Measurements from ENCODE around the gene KHNYN. TPM values are rescaled to one million over a fixed set of nuclear protein-coding genes. Genes with fewer than 3 reads are reported as not detected.

Gene KHNYN
- total RNA-seq, 1 experiment from 2014 or later, result 33.2 TPM

DNA sequence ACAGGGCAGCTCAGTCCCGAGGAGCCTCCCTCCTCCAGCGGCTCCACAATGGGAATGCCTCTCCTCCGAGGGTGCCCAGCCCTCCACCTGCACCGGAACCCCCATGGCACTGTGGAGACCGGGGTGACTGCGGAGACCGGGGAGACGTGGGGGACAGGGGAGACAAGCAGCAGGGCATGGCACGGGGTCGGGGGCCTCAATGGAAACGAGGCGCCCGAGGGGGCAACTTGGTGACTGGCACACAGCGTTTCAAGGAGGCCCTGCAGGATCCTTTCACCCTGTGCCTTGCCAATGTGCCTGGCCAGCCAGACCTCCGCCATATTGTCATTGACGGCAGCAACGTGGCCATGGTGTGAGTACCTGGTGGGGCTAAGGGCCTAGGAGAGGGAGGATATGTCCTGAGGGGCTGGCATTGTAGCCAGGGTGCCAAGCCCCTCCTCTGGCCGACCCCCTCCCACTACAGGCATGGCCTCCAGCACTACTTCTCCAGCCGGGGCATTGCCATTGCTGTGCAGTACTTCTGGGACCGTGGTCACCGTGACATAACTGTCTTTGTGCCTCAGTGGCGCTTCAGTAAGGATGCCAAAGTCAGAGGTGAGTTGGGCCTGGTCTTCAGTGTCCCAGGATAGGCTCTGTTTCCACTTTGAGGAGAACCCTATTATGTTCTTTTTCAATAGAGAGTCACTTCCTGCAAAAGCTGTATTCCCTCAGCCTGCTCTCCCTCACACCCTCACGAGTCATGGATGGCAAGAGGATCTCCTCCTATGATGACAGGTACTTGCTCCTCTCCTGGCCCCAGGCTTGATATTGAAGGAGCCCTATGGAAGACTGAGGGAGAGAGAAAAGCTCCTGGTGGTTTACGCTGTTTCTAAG lies 2.7 kb downstream of the KHNYN start:
- Mint-ChIP-seq H3K27ac (no peak overlapping the region), H3K4me3 (no peak overlapping the region), H3K9me3 (no peaks in the 10 kb centered on the region), H3K36me3 (peaks cover 12% of the 10 kb centered on the region), H3K4me1 (peaks cover 22% of the 10 kb centered on the region), H3K27me3 (ENCODE audit: low read depth) (peaks cover 13% of the 10 kb centered on the region)
- TF ChIP-seq CREB1 (CRISPR knock-in tag; IDR thresholded peaks at IDR 0.05) (no peak), TCF7 (CRISPR knock-in tag; IDR thresholded peaks at IDR 0.05; ENCODE audit: low read depth) (no peak), ZBTB21 (CRISPR knock-in tag; IDR thresholded peaks at IDR 0.05; ENCODE audit: borderline replicate concordance) (no peak), ZNF121 (CRISPR knock-in tag; IDR thresholded peaks at IDR 0.05) (no peak)
- ChIA-PET CTCF (interaction anchor here (0.7 to 11.4 kb wide), 52 partner anchors 8 to 374 kb away, joined by 3 to 518 read pairs (median 10); partner anchors contain the start of genes ADCY4, CHMP4A, CIDEB and DHRS1), POLR2A (interaction anchor here (0.8 to 3.3 kb wide), 11 partner anchors 9 to 291 kb away, joined by 3 to 23 read pairs (median 4); partner anchors contain the start of genes DHRS1, EMC9, NFATC4 and NOP9)
- ATAC-seq (no peak), DNase-seq (ENCODE audit: low spot score) (no peak)

DNA sequence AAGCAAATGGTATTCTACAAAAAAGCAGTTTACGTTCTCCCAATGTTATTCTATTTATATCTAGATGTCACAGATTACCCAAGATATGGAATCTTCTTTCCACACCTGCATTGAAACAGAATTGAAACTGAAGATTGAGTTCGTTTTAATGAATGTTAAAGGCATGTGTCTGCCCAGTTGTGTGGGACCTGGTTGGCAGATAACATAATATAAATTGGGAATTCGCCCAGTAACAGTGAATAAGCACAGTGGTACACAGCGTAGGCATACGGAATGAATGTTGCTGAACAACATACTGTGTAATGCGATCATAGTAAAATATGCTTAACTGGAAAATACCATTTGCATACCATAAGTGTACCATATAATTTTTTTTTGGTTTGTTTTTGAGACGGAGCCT lies 4.3 kb downstream of the KHNYN start:
- Mint-ChIP-seq H3K27me3 (ENCODE audit: low read depth) (peaks cover 6% of the 10 kb centered on the region), H3K27ac (no peak overlapping the region), H3K36me3 (peaks cover 25% of the 10 kb centered on the region), H3K4me3 (no peak overlapping the region), H3K4me1 (peaks cover 19% of the 10 kb centered on the region), H3K9me3 (no peaks in the 10 kb centered on the region)
- DNase-seq (ENCODE audit: low spot score) (no peak), ATAC-seq (no peak)
- ChIA-PET POLR2A (no interaction called here), CTCF (interaction anchor here (1.4 to 4.2 kb wide), 3 partner anchors 68 to 126 kb away, joined by 3 to 83 read pairs (median 49); partner anchors contain the start of gene ADCY4)
- TF ChIP-seq, protein P1, sequence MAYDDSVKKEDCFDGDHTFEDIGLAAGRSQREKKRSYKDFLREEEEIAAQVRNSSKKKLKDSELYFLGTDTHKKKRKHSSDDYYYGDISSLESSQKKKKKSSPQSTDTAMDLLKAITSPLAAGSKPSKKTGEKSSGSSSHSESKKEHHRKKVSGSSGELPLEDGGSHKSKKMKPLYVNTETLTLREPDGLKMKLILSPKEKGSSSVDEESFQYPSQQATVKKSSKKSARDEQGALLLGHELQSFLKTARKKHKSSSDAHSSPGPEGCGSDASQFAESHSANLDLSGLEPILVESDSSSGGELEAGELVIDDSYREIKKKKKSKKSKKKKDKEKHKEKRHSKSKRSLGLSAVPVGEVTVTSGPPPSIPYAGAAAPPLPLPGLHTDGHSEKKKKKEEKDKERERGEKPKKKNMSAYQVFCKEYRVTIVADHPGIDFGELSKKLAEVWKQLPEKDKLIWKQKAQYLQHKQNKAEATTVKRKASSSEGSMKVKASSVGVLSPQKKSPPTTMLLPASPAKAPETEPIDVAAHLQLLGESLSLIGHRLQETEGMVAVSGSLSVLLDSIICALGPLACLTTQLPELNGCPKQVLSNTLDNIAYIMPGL (CRISPR knock-in tag; IDR thresholded peaks at IDR 0.05), result no peak
- TF ChIP-seq GTF2I (CRISPR knock-in tag; conservative IDR thresholded peaks at IDR 0.05) (no peak), ZNF232 (CRISPR knock-in tag; IDR thresholded peaks at IDR 0.05) (no peak), JAZF1 (CRISPR knock-in tag; IDR thresholded peaks at IDR 0.05) (no peak), TP53 (CRISPR knock-in tag; IDR thresholded peaks at IDR 0.05) (no peak)
- TF ChIP-seq, protein P2, sequence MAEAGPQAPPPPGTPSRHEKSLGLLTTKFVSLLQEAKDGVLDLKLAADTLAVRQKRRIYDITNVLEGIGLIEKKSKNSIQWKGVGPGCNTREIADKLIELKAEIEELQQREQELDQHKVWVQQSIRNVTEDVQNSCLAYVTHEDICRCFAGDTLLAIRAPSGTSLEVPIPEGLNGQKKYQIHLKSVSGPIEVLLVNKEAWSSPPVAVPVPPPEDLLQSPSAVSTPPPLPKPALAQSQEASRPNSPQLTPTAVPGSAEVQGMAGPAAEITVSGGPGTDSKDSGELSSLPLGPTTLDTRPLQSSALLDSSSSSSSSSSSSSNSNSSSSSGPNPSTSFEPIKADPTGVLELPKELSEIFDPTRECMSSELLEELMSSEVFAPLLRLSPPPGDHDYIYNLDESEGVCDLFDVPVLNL (CRISPR knock-in tag; IDR thresholded peaks at IDR 0.05; ENCODE audit: borderline replicate concordance, low read depth), result no peak

DNA sequence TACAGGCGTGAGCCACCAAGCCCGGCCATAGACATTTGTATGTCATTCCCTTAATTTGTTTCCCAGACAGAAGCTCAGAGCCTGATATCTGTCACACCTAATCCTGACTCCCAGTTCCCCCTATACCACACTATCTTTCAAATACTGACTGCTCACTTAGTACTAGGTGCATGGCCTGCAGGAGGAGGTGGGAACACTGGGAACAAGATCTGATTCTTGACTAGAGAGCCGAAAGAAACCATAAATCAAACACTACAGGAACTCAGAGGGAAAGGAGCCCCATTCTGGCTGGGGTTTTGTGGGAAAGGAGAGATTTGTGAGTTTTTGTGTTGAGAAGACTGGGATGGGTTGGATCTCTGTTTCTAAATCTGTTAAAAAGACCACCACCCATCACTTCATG lies 4.9 kb downstream of the KHNYN start:
- H3K27me3 Mint-ChIP-seq (ENCODE audit: low read depth), result no peaks in the 10 kb centered on the region
- no peak for DNase-seq (ENCODE audit: low spot score)
- no peak overlapping the region for H3K27ac Mint-ChIP-seq
- H3K36me3 Mint-ChIP-seq, result peaks cover 31% of the 10 kb centered on the region
- ChIA-PET CTCF (interaction anchor here (0.9 to 4.2 kb wide), 4 partner anchors 69 to 126 kb away, joined by 3 to 83 read pairs (median 26); partner anchors contain the start of gene ADCY4), POLR2A (no interaction called here)
- H3K9me3 Mint-ChIP-seq, result no peaks in the 10 kb centered on the region
- no peak overlapping the region for H3K4me3 Mint-ChIP-seq
- ATAC-seq, result no peak
- TF ChIP-seq FOXK1 (CRISPR knock-in tag; IDR thresholded peaks at IDR 0.05) (no peak), TEAD1 (CRISPR knock-in tag; IDR thresholded peaks at IDR 0.05) (no peak), ZNF138 (CRISPR knock-in tag; conservative IDR thresholded peaks at IDR 0.05) (no peak), SOX15 (CRISPR knock-in tag; IDR thresholded peaks at IDR 0.05) (no peak), ESRRA (CRISPR knock-in tag; IDR thresholded peaks at IDR 0.05; ENCODE audit: borderline replicate concordance) (no peak), OVOL2 (CRISPR knock-in tag; IDR thresholded peaks at IDR 0.05; ENCODE audit: borderline replicate concordance) (no peak), NR2C2 (CRISPR knock-in tag; IDR thresholded peaks at IDR 0.05) (no peak)
- TF ChIP-seq, protein P3, sequence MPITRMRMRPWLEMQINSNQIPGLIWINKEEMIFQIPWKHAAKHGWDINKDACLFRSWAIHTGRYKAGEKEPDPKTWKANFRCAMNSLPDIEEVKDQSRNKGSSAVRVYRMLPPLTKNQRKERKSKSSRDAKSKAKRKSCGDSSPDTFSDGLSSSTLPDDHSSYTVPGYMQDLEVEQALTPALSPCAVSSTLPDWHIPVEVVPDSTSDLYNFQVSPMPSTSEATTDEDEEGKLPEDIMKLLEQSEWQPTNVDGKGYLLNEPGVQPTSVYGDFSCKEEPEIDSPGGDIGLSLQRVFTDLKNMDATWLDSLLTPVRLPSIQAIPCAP (CRISPR knock-in tag; IDR thresholded peaks at IDR 0.05), result no peak
- TF ChIP-seq, protein P4, sequence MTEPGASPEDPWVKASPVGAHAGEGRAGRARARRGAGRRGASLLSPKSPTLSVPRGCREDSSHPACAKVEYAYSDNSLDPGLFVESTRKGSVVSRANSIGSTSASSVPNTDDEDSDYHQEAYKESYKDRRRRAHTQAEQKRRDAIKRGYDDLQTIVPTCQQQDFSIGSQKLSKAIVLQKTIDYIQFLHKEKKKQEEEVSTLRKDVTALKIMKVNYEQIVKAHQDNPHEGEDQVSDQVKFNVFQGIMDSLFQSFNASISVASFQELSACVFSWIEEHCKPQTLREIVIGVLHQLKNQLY (CRISPR knock-in tag; IDR thresholded peaks at IDR 0.05), result no peak
- TF ChIP-seq, protein P5, sequence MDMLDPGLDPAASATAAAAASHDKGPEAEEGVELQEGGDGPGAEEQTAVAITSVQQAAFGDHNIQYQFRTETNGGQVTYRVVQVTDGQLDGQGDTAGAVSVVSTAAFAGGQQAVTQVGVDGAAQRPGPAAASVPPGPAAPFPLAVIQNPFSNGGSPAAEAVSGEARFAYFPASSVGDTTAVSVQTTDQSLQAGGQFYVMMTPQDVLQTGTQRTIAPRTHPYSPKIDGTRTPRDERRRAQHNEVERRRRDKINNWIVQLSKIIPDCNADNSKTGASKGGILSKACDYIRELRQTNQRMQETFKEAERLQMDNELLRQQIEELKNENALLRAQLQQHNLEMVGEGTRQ (CRISPR knock-in tag; IDR thresholded peaks at IDR 0.05), result no peak
- TF ChIP-seq, protein P6, sequence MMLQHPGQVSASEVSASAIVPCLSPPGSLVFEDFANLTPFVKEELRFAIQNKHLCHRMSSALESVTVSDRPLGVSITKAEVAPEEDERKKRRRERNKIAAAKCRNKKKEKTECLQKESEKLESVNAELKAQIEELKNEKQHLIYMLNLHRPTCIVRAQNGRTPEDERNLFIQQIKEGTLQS (CRISPR knock-in tag; conservative IDR thresholded peaks at IDR 0.05), result no peak
- TF ChIP-seq, protein P7, sequence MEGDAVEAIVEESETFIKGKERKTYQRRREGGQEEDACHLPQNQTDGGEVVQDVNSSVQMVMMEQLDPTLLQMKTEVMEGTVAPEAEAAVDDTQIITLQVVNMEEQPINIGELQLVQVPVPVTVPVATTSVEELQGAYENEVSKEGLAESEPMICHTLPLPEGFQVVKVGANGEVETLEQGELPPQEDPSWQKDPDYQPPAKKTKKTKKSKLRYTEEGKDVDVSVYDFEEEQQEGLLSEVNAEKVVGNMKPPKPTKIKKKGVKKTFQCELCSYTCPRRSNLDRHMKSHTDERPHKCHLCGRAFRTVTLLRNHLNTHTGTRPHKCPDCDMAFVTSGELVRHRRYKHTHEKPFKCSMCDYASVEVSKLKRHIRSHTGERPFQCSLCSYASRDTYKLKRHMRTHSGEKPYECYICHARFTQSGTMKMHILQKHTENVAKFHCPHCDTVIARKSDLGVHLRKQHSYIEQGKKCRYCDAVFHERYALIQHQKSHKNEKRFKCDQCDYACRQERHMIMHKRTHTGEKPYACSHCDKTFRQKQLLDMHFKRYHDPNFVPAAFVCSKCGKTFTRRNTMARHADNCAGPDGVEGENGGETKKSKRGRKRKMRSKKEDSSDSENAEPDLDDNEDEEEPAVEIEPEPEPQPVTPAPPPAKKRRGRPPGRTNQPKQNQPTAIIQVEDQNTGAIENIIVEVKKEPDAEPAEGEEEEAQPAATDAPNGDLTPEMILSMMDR (IDR thresholded peaks at IDR 0.05), result no peak
- TF ChIP-seq, protein P8, sequence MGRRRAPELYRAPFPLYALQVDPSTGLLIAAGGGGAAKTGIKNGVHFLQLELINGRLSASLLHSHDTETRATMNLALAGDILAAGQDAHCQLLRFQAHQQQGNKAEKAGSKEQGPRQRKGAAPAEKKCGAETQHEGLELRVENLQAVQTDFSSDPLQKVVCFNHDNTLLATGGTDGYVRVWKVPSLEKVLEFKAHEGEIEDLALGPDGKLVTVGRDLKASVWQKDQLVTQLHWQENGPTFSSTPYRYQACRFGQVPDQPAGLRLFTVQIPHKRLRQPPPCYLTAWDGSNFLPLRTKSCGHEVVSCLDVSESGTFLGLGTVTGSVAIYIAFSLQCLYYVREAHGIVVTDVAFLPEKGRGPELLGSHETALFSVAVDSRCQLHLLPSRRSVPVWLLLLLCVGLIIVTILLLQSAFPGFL (CRISPR knock-in tag; IDR thresholded peaks at IDR 0.05; ENCODE audit: borderline replicate concordance), result no peak
- peaks cover 14% of the 10 kb centered on the region for H3K4me1 Mint-ChIP-seq

Data from WTC11 (cell line).